ENCODE data around the gene KRTAP10-12. TPM values are rescaled to one million over a fixed set of nuclear protein-coding genes. Genes with fewer than 3 reads are reported as not detected.

The KRTAP10-12 gene
- total and polyA plus RNA-seq, 4 donors = not detected

- Histone ChIP-seq H3K9ac (ENCODE audit: low read depth in 1 of 2, low read length in 2 of 2) (no peak overlapping the region), H3K4me3 (ENCODE audit: low read depth in 1 of 3, low read length in 3 of 3) (no peak overlapping the region), H3K27me3 (ENCODE audit: control insufficient read depth in 4 of 4, insufficient read depth in 4 of 4, low read length in 3 of 4) (no peaks in the 10 kb centered on the region), H3K9me3 (ENCODE audit: control insufficient read depth in 4 of 4, low read length in 3 of 4) (no peaks in the 10 kb centered on the region), H3K4me1 (ENCODE audit: control insufficient read depth in 4 of 4, insufficient read depth in 4 of 4, low read length in 3 of 4) (no peaks in the 10 kb centered on the region), H3K36me3 (ENCODE audit: control insufficient read depth in 4 of 4, insufficient read depth in 3 of 4, low read depth in 1 of 4, low read length in 3 of 4) (no peaks in the 10 kb centered on the region), H3K27ac (ENCODE audit: low read depth in 1 of 2, low read length in 2 of 2) (no peak overlapping the region)
- no peak for DNase-seq (ENCODE audit: low spot score)
- WGBS = 67% methylated on average over 9 of the region's 9 CpGs
- TF ChIP-seq NR2F2 (IDR thresholded peaks at IDR 0.05) (no peak), HNF4A (conservative IDR thresholded peaks at IDR 0.05) (no peak), ZBTB33 (IDR thresholded peaks at IDR 0.05) (no peak), FOXA2 (IDR thresholded peaks at IDR 0.05) (no peak), FOXA1 (IDR thresholded peaks at IDR 0.05) (no peak), REST (IDR thresholded peaks at IDR 0.05) (no peak), RXRA (IDR thresholded peaks at IDR 0.05) (no peak), EGR1 (IDR thresholded peaks at IDR 0.05; ENCODE audit: low read depth in 2 of 2) (no peak)
- TF ChIP-seq, protein P1, sequence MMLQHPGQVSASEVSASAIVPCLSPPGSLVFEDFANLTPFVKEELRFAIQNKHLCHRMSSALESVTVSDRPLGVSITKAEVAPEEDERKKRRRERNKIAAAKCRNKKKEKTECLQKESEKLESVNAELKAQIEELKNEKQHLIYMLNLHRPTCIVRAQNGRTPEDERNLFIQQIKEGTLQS (IDR thresholded peaks at IDR 0.05) = no peak
Observed at GRCh38 chr21:44730951-44731579, 34.1 kb downstream of the KRTAP10-12 start.

GRCh38 chr21:44732263-44732662 lies 35.3 kb downstream of the KRTAP10-12 start:
- Histone ChIP-seq H3K4me1 (ENCODE audit: control insufficient read depth in 4 of 4, insufficient read depth in 4 of 4, low read length in 3 of 4) (no peaks in the 10 kb centered on the region), H3K4me3 (ENCODE audit: low read depth in 1 of 3, low read length in 3 of 3) (no peak overlapping the region), H3K9me3 (ENCODE audit: control insufficient read depth in 4 of 4, low read length in 3 of 4) (peaks cover 0 to under 1% (median 0%) of the 10 kb centered on the region in 4 donors), H3K27me3 (ENCODE audit: control insufficient read depth in 4 of 4, insufficient read depth in 4 of 4, low read length in 3 of 4) (no peaks in the 10 kb centered on the region), H3K27ac (ENCODE audit: low read depth in 1 of 2, low read length in 2 of 2) (no peak overlapping the region), H3K9ac (ENCODE audit: low read depth in 1 of 2, low read length in 2 of 2) (no peak overlapping the region), H3K36me3 (ENCODE audit: control insufficient read depth in 4 of 4, insufficient read depth in 3 of 4, low read depth in 1 of 4, low read length in 3 of 4) (no peaks in the 10 kb centered on the region)
- 92% methylated on average over 10 of the region's 10 CpGs for WGBS
- no peak for DNase-seq (ENCODE audit: low spot score)
- no peak for TF ChIP-seq GABPA (IDR thresholded peaks at IDR 0.05 in 1 of 2, conservative IDR thresholded peaks at IDR 0.05 in 1 of 2)
- no peak for TF ChIP-seq EGR1 (IDR thresholded peaks at IDR 0.05; ENCODE audit: low read depth in 2 of 2)
- no peak for TF ChIP-seq HNF4G (IDR thresholded peaks at IDR 0.05)
- TF ChIP-seq ZBTB33 (IDR thresholded peaks at IDR 0.05) = no peak
- TF ChIP-seq, protein P1 (IDR thresholded peaks at IDR 0.05) = no peak
- TF ChIP-seq TAF1 (conservative IDR thresholded peaks at IDR 0.05) = no peak
- no peak for TF ChIP-seq YY1 (IDR thresholded peaks at IDR 0.05)
- TF ChIP-seq NR2F2 (IDR thresholded peaks at IDR 0.05) = no peak
- TF ChIP-seq, protein P2, sequence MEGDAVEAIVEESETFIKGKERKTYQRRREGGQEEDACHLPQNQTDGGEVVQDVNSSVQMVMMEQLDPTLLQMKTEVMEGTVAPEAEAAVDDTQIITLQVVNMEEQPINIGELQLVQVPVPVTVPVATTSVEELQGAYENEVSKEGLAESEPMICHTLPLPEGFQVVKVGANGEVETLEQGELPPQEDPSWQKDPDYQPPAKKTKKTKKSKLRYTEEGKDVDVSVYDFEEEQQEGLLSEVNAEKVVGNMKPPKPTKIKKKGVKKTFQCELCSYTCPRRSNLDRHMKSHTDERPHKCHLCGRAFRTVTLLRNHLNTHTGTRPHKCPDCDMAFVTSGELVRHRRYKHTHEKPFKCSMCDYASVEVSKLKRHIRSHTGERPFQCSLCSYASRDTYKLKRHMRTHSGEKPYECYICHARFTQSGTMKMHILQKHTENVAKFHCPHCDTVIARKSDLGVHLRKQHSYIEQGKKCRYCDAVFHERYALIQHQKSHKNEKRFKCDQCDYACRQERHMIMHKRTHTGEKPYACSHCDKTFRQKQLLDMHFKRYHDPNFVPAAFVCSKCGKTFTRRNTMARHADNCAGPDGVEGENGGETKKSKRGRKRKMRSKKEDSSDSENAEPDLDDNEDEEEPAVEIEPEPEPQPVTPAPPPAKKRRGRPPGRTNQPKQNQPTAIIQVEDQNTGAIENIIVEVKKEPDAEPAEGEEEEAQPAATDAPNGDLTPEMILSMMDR (IDR thresholded peaks at IDR 0.05; ENCODE audit: low read depth, low read length, missing input control) = no peak
- no peak for TF ChIP-seq REST (IDR thresholded peaks at IDR 0.05)
- TF ChIP-seq, protein P3, sequence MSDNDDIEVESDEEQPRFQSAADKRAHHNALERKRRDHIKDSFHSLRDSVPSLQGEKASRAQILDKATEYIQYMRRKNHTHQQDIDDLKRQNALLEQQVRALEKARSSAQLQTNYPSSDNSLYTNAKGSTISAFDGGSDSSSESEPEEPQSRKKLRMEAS (IDR thresholded peaks at IDR 0.05) = no peak
- TF ChIP-seq FOXA1 (IDR thresholded peaks at IDR 0.05) = no peak
- TF ChIP-seq RAD21 (IDR thresholded peaks at IDR 0.05) = no peak
- no peak for TF ChIP-seq RXRA (IDR thresholded peaks at IDR 0.05)
- TF ChIP-seq FOXA2 (IDR thresholded peaks at IDR 0.05) = no peak
- no peak for TF ChIP-seq SP1 (IDR thresholded peaks at IDR 0.05)
